Stimulated activated CD4-positive, alpha-beta T cell treated with anti-CD3 and anti-CD28 coated beads, Interleukin-12 subunit alpha, Interleukin-12 subunit beta, amount 100 ng/mL, for 48 hours (primary cell): ENCODE measurements around the gene CHMP5.

Source experiments
- DNase-seq, 3 donors: peaks; one replicate each; pipeline ENCODE4 v3.0.0-alpha.2; 2020; ENCODE audit warnings: low read depth in 2 of 3, low spot score in 1 of 3

The CHMP5 gene

GRCh38 chr9:33264473-33265177 lies at the start of gene CHMP5, which contains the start of gene BAG1:
Gene CHMP5, plus strand, starts transcription at chr9:33265049. Its CDS starts 30 bp downstream, at chr9:33265079.
Gene BAG1, minus strand, starts transcription at chr9:33264708.
- DNase-seq, result peak; percentile 100

- no peak for DNase-seq
Observed at GRCh38 chr9:33220681-33221567, 43.9 kb upstream of the CHMP5 start.

GRCh38 chr9:33221568-33221884 lies 43.3 kb upstream of the CHMP5 start:
- DNase-seq, result no peak

GRCh38 chr9:33222031-33222430 lies 42.8 kb upstream of the CHMP5 start:
- no peak for DNase-seq

- DNase-seq, result no peak
Observed at GRCh38 chr9:33223696-33224095, 41.2 kb upstream of the CHMP5 start.

GRCh38 chr9:33225319-33226147 lies 39.3 kb upstream of the CHMP5 start:
- DNase-seq, result peak; percentile 28 to 84 (median 56)

GRCh38 chr9:33227008-33227398 lies 37.8 kb upstream of the CHMP5 start:
- DNase-seq, result no peak

GRCh38 chr9:33227741-33228140 lies 37.1 kb upstream of the CHMP5 start:
- DNase-seq, result no peak

- DNase-seq, result no peak
Observed at GRCh38 chr9:33228606-33229005, 36.2 kb upstream of the CHMP5 start.

- no peak for DNase-seq
Observed at GRCh38 chr9:33229359-33230114, 35.3 kb upstream of the CHMP5 start.

GRCh38 chr9:33230756-33231622 lies 33.9 kb upstream of the CHMP5 start:
- no peak for DNase-seq

GRCh38 chr9:33231623-33231942 lies 33.3 kb upstream of the CHMP5 start:
- no peak for DNase-seq

- no peak for DNase-seq
Observed at GRCh38 chr9:33232815-33233214, 32.0 kb upstream of the CHMP5 start.

GRCh38 chr9:33233626-33234342 lies 31.1 kb upstream of the CHMP5 start:
- DNase-seq, result no peak

GRCh38 chr9:33234511-33235467 lies 30.1 kb upstream of the CHMP5 start:
- no peak for DNase-seq

- no peak for DNase-seq
Observed at GRCh38 chr9:33236571-33236970, 28.3 kb upstream of the CHMP5 start.

GRCh38 chr9:33239921-33240320 lies 24.9 kb upstream of the CHMP5 start, which contains the start of gene SPINK4:
Gene SPINK4, plus strand, starts transcription at chr9:33240167. Its CDS starts 42 bp downstream, at chr9:33240209.
- no peak for DNase-seq

- no peak for DNase-seq
Observed at GRCh38 chr9:33241298-33241697, 23.6 kb upstream of the CHMP5 start.
